IMR-90 (cell line): ENCODE results near the gene PLEKHG7. TPM values are rescaled to one million over a fixed set of nuclear protein-coding genes. Genes with fewer than 3 reads are reported as not detected.

Experiments
- ATAC-seq: fragments of 200-7000 bp; cut with Tn5 transposase; 2 replicates; pipeline ENCODE4 v1.9.1; 2020; ENCODE audit warnings: low read depth, mild to moderate bottlenecking, moderate library complexity
- BruUV-seq: library from RNA; stranded (reverse); fragments of 400-500 nt; replicated peaks from 2 replicates; lab custom pipeline; 2021; lab: Mats Ljungman, UMichigan
- CTCF ChIA-PET: fragments of 300-600 bp; formaldehyde crosslinking; extraction: SDS; loops from one replicate; lab custom pipeline; 2021; ENCODE audit warnings: antibody characterized with exemption; lab: Yijun Ruan, JAX
- POLR2A ChIA-PET: fragments of 300-600 bp; sonication (Branson Sonifier 250); formaldehyde crosslinking; loops from one replicate; lab custom pipeline; 2022; ENCODE audit warnings: antibody characterized with exemption; ENCODE audit not compliant: unreplicated experiment; lab: Charles Lee
- DNase-seq: peaks from one replicate; pipeline ENCODE4 v3.0.0; 2013
- H2AFZ ChIP-seq: replicated peaks from 2 replicates; pipeline ENCODE3; 2013; ENCODE audit warnings: low read length, mild to moderate bottlenecking; ENCODE audit not compliant: poor library complexity
- H2AK5ac ChIP-seq: 2 replicates; pipeline ENCODE4 v1.6.1; 2013; ENCODE audit warnings: low read depth, low read length, inconsistent platforms
- H2AK9ac ChIP-seq: replicated peaks from 2 replicates; pipeline ENCODE3; 2013; ENCODE audit warnings: mild to moderate bottlenecking, low read depth, low read length, moderate library complexity; ENCODE audit not compliant: poor library complexity
- H2BK120ac ChIP-seq: 2 replicates; pipeline ENCODE4 v1.6.1; 2013; ENCODE audit warnings: low read depth, low read length, inconsistent platforms
- H2BK15ac ChIP-seq: 3 replicates; pipeline ENCODE4 v1.6.1; 2013; ENCODE audit warnings: low read depth, low read length, inconsistent platforms
- H2BK20ac ChIP-seq: 2 replicates; pipeline ENCODE4 v1.6.1; 2013; ENCODE audit warnings: low read depth, mild to moderate bottlenecking, inconsistent platforms, low read length, moderate library complexity
- H2BK5ac ChIP-seq: 2 replicates; pipeline ENCODE4 v1.6.1; 2013; ENCODE audit warnings: mild to moderate bottlenecking, low read depth, low read length, inconsistent platforms; ENCODE audit not compliant: poor library complexity, severe bottlenecking
- H3K14ac ChIP-seq: replicated peaks from 2 replicates; pipeline ENCODE4 v1.6.1; 2013; ENCODE audit warnings: low read depth, low read length, inconsistent platforms
- H3K18ac ChIP-seq: 2 replicates; pipeline ENCODE4 v1.6.1; 2013; ENCODE audit warnings: low read depth, low read length, control low read depth
- H3K23ac ChIP-seq: 2 replicates; pipeline ENCODE4 v1.6.1; 2013; ENCODE audit warnings: low read depth, low read length, inconsistent platforms
- H3K27ac ChIP-seq: 2 replicates; pipeline ENCODE4 v1.5.1; 2013; ENCODE audit warnings: mild to moderate bottlenecking, control low read depth, low read length; ENCODE audit not compliant: insufficient read depth
- H3K27me3 ChIP-seq: 2 replicates; pipeline ENCODE4 v1.6.1; 2013; ENCODE audit warnings: low read length; ENCODE audit not compliant: control insufficient read depth, insufficient read depth
- H3K36me3 ChIP-seq: 2 replicates; pipeline ENCODE4 v1.6.1; 2013; ENCODE audit warnings: low read length, mixed read lengths; ENCODE audit not compliant: control insufficient read depth, insufficient read depth
- H3K4ac ChIP-seq: 2 replicates; pipeline ENCODE4 v1.6.1; 2013; ENCODE audit warnings: low read depth, low read length, inconsistent platforms
- H3K4me1 ChIP-seq: 2 replicates; pipeline ENCODE4 v1.6.1; 2013; ENCODE audit warnings: low read length, mixed read lengths; ENCODE audit not compliant: control insufficient read depth, insufficient read depth
- H3K4me2 ChIP-seq: 2 replicates; pipeline ENCODE4 v1.6.1; 2013; ENCODE audit warnings: low read depth, mild to moderate bottlenecking, control low read depth, low read length, moderate library complexity
- H3K4me3 ChIP-seq: 2 replicates; pipeline ENCODE4 v1.5.1; 2013; ENCODE audit warnings: low read depth, mild to moderate bottlenecking, control low read depth, low read length, moderate library complexity; ENCODE audit not compliant: insufficient read depth
- H3K56ac ChIP-seq: 2 replicates; pipeline ENCODE4 v1.6.1; 2013; ENCODE audit warnings: low read length, inconsistent platforms; ENCODE audit not compliant: insufficient read depth; ENCODE audit errors: extremely low read depth
- H3K79me1 ChIP-seq, 2 experiments: 2 replicates each; pipeline ENCODE4 v1.6.1; 2013; ENCODE audit warnings: low read length in 2 of 2, inconsistent platforms in 1 of 2, low read depth in 1 of 2
- H3K9ac ChIP-seq: 2 replicates; pipeline ENCODE4 v1.6.1; 2013; ENCODE audit warnings: low read depth, low read length, control low read depth
- H3K9me1 ChIP-seq: 2 replicates; pipeline ENCODE4 v1.6.1; 2013; ENCODE audit warnings: low read length, inconsistent platforms; ENCODE audit not compliant: insufficient read depth
- H3K9me3 ChIP-seq: 2 replicates; pipeline ENCODE4 v1.6.1; 2013; ENCODE audit warnings: low read length; ENCODE audit not compliant: control insufficient read depth, insufficient read depth
- H4K20me1 ChIP-seq: 2 replicates; pipeline ENCODE4 v1.6.1; 2013; ENCODE audit warnings: low read length, inconsistent platforms; ENCODE audit not compliant: insufficient read depth
- H4K5ac ChIP-seq: 2 replicates; pipeline ENCODE4 v1.6.1; 2013; ENCODE audit warnings: mild to moderate bottlenecking, low read depth, low read length, control low read depth
- H4K8ac ChIP-seq, 2 experiments: 2 replicates each; pipeline ENCODE4 v1.6.1; 2013; ENCODE audit warnings: low read depth in 2 of 2, low read length in 2 of 2, control low read depth in 1 of 2, inconsistent platforms in 1 of 2
- H4K91ac ChIP-seq: 2 replicates; pipeline ENCODE4 v1.6.1; 2013; ENCODE audit warnings: low read depth, low read length, inconsistent platforms; ENCODE audit not compliant: insufficient read depth
- BHLHE40 ChIP-seq: fragments of 150-350 bp; IDR thresholded peaks from 2 replicates; pipeline ENCODE4 v1.6.1; 2016; ENCODE audit warnings: mild to moderate bottlenecking, low read depth, low read length
- CHD1 ChIP-seq: IDR thresholded peaks from 2 replicates; pipeline ENCODE4 v1.6.1; 2012; ENCODE audit warnings: low read depth, low read length, improper control_type of control experiment
- MAFK ChIP-seq: IDR thresholded peaks from 2 replicates; pipeline ENCODE4 v1.6.1; 2012; ENCODE audit warnings: low read depth, low read length, improper control_type of control experiment
- MAZ ChIP-seq: IDR thresholded peaks from 2 replicates; pipeline ENCODE4 v1.6.1; 2012; ENCODE audit warnings: low read depth, mild to moderate bottlenecking, low read length, improper control_type of control experiment, moderate library complexity, borderline replicate concordance
- MXI1 ChIP-seq: IDR thresholded peaks from 2 replicates; pipeline ENCODE4 v1.6.1; 2012; ENCODE audit warnings: low read depth, mild to moderate bottlenecking, low read length, moderate library complexity, borderline replicate concordance
- NFE2L2 ChIP-seq: fragments of 150-350 bp; IDR thresholded peaks from 2 replicates; pipeline ENCODE4 v1.6.1; 2016; ENCODE audit warnings: low read depth, mild to moderate bottlenecking, low read length
- POLR2A ChIP-seq: IDR thresholded peaks from 2 replicates; pipeline ENCODE4 v1.6.1; 2012; ENCODE audit warnings: mild to moderate bottlenecking, low read depth, low read length
- RAD21 ChIP-seq: IDR thresholded peaks from 2 replicates; pipeline ENCODE4 v1.6.1; 2012; ENCODE audit warnings: low read length, improper control_type of control experiment
- RFX5 ChIP-seq: IDR thresholded peaks from 2 replicates; pipeline ENCODE4 v1.8.0; 2012; ENCODE audit warnings: low read depth, mild to moderate bottlenecking, low read length, moderate library complexity
- SMC3 ChIP-seq: fragments of 150-350 bp; IDR thresholded peaks from 2 replicates; pipeline ENCODE4 v1.6.1; 2016; ENCODE audit warnings: low read depth, mild to moderate bottlenecking, antibody characterized with exemption, low read length, moderate library complexity
- USF2 ChIP-seq: fragments of 150-350 bp; IDR thresholded peaks from 2 replicates; pipeline ENCODE4 v1.6.1; 2017; ENCODE audit warnings: mild to moderate bottlenecking, antibody characterized with exemption, low read length, low read depth
- WGBS, 2 experiments: methylation state at CpG; one replicate each; pipeline versions ENCODE4 v1.1.5 to v1.1.7; 2013; ENCODE audit warnings: missing lambda C conversion rate in 2 of 2; ENCODE audit not compliant: insufficient read length in 1 of 2; ENCODE audit errors: extremely low coverage in 2 of 2; 5-methylcytosine and 5-hydroxymethylcytosine counted together
- dilution Hi-C: fragments of 300-500 bp; cut with HindIII; formaldehyde crosslinking; loops from one replicate; pipeline ENCODE4 v1.14.3; 2018; ENCODE audit warnings: low sequenced_read_pairs; ENCODE audit not compliant: unreplicated experiment
- in situ Hi-C: fragments of 300-500 bp; cut with MboI; formaldehyde crosslinking; loops from 3 replicates; pipeline ENCODE4 v1.14.3; 2019; ENCODE audit warnings: low sequenced_read_pairs, inconsistent platforms, mixed read lengths
- intact Hi-C: fragments of 100-400 bp; cut with micrococcal nuclease; formaldehyde crosslinking; loops from 2 replicates; pipeline ENCODE4 v1.10.0; 2022
- polyA plus RNA-seq, 3 experiments: library from polyadenylated mRNA; depleted of rRNA; stranded (reverse); fragments of >200 nt; gene quantifications; 2 replicates each; pipeline ENCODE4 v1.2.3, GENCODE V29; 2012; ENCODE audit warnings: low replicate concordance in 1 of 3
- total RNA-seq: library from RNA; depleted of rRNA; stranded (reverse); fragments of >200 nt; gene quantifications from 2 replicates; pipeline ENCODE4 v1.2.3, GENCODE V29; 2012
- TF ChIP-seq, protein P1 (sequence below): conservative IDR thresholded peaks from 2 replicates; pipeline ENCODE4 v1.5.1; 2012; ENCODE audit warnings: mild to moderate bottlenecking, low read depth, low read length, improper control_type of control experiment
- TF ChIP-seq, protein P2 (sequence below): fragments of 150-350 bp; IDR thresholded peaks from 2 replicates; pipeline ENCODE4 v1.6.1; 2016; ENCODE audit warnings: low read depth, mild to moderate bottlenecking, low read length, moderate library complexity, borderline replicate concordance

Gene PLEKHG7
- total and polyA plus RNA-seq, 2 of the 4 experiments (the other 2 are of a cell fraction), result not detected

DNA sequence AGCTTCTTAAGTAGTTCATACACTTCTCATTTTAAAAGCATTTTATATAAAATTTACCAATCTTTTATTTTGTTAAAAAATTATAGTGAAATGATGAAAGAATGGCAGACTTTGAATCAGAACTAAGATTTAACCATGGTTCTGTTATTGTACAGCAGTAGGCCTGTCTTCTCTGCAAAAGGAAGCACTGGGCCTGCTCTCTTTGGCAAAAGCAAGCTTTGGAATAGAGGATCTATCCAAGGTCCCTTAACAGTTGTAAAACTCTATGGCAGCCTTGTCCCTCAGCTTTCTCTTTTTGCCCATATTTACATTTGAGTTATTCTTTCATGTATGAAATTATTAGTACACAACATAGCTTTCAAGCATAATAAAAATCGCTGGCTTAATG, 82.8 kb downstream of the PLEKHG7 start:
- no peak overlapping the region for H2BK120ac ChIP-seq
- H3K9me1 ChIP-seq, result 0 out of 2 replicates have a peak, but pooled peaks cover 2% of the 10 kb centered on the region
- no peak overlapping the region; the same call in 1 of the 2 replicates for H4K91ac ChIP-seq
- H3K9ac ChIP-seq, result no peak overlapping the region
- peaks cover 8% of the 10 kb centered on the region for H3K4me1 ChIP-seq
- no peak overlapping the region for H2AFZ ChIP-seq
- no peak for TF ChIP-seq MAFK
- no peak for TF ChIP-seq POLR2A
- TF ChIP-seq MXI1, result no peak
- no peak for TF ChIP-seq RFX5
- no peak for TF ChIP-seq CHD1
- TF ChIP-seq, protein P1, sequence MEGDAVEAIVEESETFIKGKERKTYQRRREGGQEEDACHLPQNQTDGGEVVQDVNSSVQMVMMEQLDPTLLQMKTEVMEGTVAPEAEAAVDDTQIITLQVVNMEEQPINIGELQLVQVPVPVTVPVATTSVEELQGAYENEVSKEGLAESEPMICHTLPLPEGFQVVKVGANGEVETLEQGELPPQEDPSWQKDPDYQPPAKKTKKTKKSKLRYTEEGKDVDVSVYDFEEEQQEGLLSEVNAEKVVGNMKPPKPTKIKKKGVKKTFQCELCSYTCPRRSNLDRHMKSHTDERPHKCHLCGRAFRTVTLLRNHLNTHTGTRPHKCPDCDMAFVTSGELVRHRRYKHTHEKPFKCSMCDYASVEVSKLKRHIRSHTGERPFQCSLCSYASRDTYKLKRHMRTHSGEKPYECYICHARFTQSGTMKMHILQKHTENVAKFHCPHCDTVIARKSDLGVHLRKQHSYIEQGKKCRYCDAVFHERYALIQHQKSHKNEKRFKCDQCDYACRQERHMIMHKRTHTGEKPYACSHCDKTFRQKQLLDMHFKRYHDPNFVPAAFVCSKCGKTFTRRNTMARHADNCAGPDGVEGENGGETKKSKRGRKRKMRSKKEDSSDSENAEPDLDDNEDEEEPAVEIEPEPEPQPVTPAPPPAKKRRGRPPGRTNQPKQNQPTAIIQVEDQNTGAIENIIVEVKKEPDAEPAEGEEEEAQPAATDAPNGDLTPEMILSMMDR, result no peak
- no peak for TF ChIP-seq SMC3
- TF ChIP-seq, protein P2, sequence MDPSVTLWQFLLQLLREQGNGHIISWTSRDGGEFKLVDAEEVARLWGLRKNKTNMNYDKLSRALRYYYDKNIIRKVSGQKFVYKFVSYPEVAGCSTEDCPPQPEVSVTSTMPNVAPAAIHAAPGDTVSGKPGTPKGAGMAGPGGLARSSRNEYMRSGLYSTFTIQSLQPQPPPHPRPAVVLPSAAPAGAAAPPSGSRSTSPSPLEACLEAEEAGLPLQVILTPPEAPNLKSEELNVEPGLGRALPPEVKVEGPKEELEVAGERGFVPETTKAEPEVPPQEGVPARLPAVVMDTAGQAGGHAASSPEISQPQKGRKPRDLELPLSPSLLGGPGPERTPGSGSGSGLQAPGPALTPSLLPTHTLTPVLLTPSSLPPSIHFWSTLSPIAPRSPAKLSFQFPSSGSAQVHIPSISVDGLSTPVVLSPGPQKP, result no peak
- TF ChIP-seq BHLHE40, result no peak
- no peak for TF ChIP-seq MAZ
- no peak for TF ChIP-seq RAD21
- no peak for TF ChIP-seq NFE2L2
- TF ChIP-seq USF2, result no peak
- dilution Hi-C loops, result no loop called here
- no CpG with 5 or more reads among the region's 1 CpG for WGBS, 2 experiments
- intact Hi-C loops, result loop anchor here (5.0 kb wide), 2 partner anchors 202 to 612 kb away; no protein-coding TSS in a partner anchor
- ATAC-seq, result no peak
- H3K27me3 ChIP-seq, result no peaks in the 10 kb centered on the region
- no peak overlapping the region for H3K23ac ChIP-seq
- H3K56ac ChIP-seq, result no peak overlapping the region
- peaks cover 7% of the 10 kb centered on the region; the same call in 1 of the 2 replicates for H3K36me3 ChIP-seq
- H3K4ac ChIP-seq, result no peak overlapping the region
- H3K14ac ChIP-seq, result no peak overlapping the region
- ChIA-PET CTCF (interaction anchor here (0.9 to 2.0 kb wide), 3 partner anchors 10 to 178 kb away, joined by 3 to 8 read pairs (median 3); no protein-coding TSS in a partner anchor), POLR2A (interaction anchor here (0.6 kb wide), 1 partner anchor 324 kb away, joined by 3 read pairs; no protein-coding TSS in a partner anchor)
- DNase-seq, result no peak
- no peak overlapping the region for H2AK5ac ChIP-seq
- H4K5ac ChIP-seq, result no peak overlapping the region
- no peak overlapping the region for H4K8ac ChIP-seq
- in situ Hi-C loops, result loop anchor here (25.0 kb wide), 1 partner anchor 627 kb away; no protein-coding TSS in a partner anchor
- H3K9me3 ChIP-seq, result no peaks in the 10 kb centered on the region
- H3K18ac ChIP-seq, result no peak overlapping the region
- no peak overlapping the region for H2BK15ac ChIP-seq
- H2BK20ac ChIP-seq, result no peak overlapping the region
- H4K20me1 ChIP-seq, result no peaks in the 10 kb centered on the region
- no peak overlapping the region for H2AK9ac ChIP-seq
- no peak overlapping the region for H3K4me3 ChIP-seq
- peaks cover 0 to 17% of the 10 kb centered on the region in 2 experiments; a peak in 2 of 4 replicates for H3K79me1 ChIP-seq
- no peak overlapping the region for H2BK5ac ChIP-seq
- no peak overlapping the region for H3K27ac ChIP-seq
- no TSS peak for BruUV-seq
- no peak overlapping the region for H3K4me2 ChIP-seq
